HFF-Myc (cell line): Measurements from ENCODE around the gene PRR3.

ENCODE experiments used
- DNase-seq: peaks from one replicate; pipeline ENCODE4 v3.0.0-alpha.2; 2011; ENCODE audit warnings: low read depth; ENCODE audit errors: extremely low read depth
- H3K4me3 ChIP-seq: replicated peaks from 2 replicates; pipeline ENCODE4 v1.5.1; 2011; ENCODE audit warnings: low read depth, mild to moderate bottlenecking, control low read depth, low read length
- CTCF ChIP-seq: IDR thresholded peaks from 2 replicates; pipeline ENCODE4 v1.5.1; 2012; ENCODE audit warnings: mild to moderate bottlenecking, low read depth, low read length, control low read depth; ENCODE audit errors: missing control alignments

PRR3 gene

GRCh38 chr6:30565772-30566171 lies 8.7 kb downstream of the PRR3 start:
- TF ChIP-seq CTCF, result no peak
- DNase-seq, result no peak
- no peak overlapping the region for H3K4me3 ChIP-seq

- no peak for TF ChIP-seq CTCF
- H3K4me3 ChIP-seq, result no peak overlapping the region
- DNase-seq, result no peak
Measured at GRCh38 chr6:30568245-30568644, 11.2 kb downstream of the PRR3 start.

- H3K4me3 ChIP-seq, result peak overlapping the region; percentile 68
- no peak for DNase-seq
Measured at GRCh38 chr6:30570263-30570662, 13.2 kb downstream of the PRR3 start.

GRCh38 chr6:30570740-30571074 lies 13.6 kb downstream of the PRR3 start:
- peak overlapping the region; percentile 68 for H3K4me3 ChIP-seq
- TF ChIP-seq CTCF, result no peak
- DNase-seq, result no peak

More at GRCh38 chr6:30570263-30570662, 13.2 kb downstream of the PRR3 start:
- TF ChIP-seq CTCF, result no peak

DNA sequence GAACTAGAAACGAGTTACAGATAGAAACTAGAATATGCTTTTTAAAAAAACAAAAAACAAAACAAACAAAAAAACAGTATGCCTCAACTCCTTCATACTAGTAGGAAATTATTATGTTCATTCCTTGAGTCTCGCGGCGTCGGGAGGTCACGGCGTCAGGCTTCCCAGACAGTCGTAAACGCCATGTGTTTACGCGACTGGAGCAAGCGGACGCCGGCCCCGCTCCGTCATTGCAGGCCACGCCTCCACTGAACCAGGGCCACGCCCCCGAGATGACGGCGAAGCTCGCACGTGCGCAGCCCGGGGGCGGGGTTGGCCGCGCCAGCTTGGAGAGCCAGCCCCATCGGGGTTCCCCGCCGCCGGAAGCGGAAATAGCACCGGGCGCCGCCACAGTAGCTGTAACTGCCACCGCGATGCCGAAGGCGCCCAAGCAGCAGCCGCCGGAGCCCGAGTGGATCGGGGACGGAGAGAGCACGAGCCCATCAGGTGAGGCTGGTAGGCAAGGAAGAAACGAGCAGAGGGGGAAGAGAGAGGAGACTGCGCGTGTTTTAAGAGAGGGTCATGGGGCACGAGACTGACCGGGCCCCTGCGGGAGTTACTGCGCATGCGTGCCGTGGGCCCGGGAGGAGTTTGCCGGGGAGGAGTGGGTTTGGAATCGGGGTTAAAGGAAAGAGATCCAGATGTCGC lies 14.1 kb downstream of the PRR3 start, which contains the start of gene ABCF1:
TSS of gene ABCF1 (plus strand) at position 368 of the 687 bp plus-strand sequence. CDS start at position 414, 46 bp downstream.
- no peak for TF ChIP-seq CTCF
- peak; percentile 88 for DNase-seq
- H3K4me3 ChIP-seq, result peak within 1 kb of the TSS; percentile 68

DNA sequence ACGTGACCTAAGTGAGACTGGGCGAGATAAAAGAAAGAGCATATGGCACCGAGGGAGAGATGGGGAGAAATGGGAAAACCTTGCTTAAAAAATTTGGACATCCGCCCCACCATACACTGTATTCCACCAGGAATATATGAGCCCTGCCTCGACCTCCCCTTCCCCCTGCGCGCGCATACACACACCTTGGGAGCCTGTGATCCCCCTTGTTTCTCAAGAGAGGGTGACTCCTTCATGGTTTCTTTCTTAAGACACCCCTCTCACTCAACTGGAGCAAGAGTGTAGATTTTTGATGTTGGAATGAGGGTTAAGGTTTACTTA lies 14.6 kb downstream of the PRR3 start:
- no peak for DNase-seq
- H3K4me3 ChIP-seq, result peak overlapping the region; percentile 68
- TF ChIP-seq CTCF, result no peak

DNA sequence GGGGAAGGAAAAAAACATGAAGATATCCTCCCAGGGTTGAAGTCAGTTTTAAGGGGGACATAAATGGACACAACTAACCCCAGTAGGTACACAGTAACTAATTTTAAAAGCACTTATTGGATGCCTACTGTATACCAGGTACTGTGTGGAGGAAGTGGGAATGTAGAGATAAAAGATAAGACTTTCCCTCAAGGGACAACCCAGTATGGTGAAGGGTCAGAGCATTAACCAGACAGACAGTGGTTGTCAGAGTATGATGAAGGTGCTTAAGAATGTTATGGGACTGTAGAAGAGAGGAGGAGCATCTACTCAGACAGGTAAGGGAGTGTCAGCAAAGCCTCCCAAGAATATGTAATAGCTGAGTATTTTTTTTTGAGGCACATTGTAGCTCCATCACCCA lies 15.1 kb downstream of the PRR3 start:
- no peak for DNase-seq
- no peak for TF ChIP-seq CTCF
- H3K4me3 ChIP-seq, result peak overlapping the region; percentile 68
